Astrocyte of the hippocampus (primary cell): ENCODE results near the gene NPPA.
"Not testable (repeated sequence)": the region's sequence is repeated elsewhere in the genome, so short reads cannot be mapped to it uniquely, and the experiment has no call there.

Experiments
- DNase-seq: peaks from one replicate; pipeline ENCODE4 v3.0.0; 2011; ENCODE audit warnings: low read depth, low spot score

NPPA gene

DNA sequence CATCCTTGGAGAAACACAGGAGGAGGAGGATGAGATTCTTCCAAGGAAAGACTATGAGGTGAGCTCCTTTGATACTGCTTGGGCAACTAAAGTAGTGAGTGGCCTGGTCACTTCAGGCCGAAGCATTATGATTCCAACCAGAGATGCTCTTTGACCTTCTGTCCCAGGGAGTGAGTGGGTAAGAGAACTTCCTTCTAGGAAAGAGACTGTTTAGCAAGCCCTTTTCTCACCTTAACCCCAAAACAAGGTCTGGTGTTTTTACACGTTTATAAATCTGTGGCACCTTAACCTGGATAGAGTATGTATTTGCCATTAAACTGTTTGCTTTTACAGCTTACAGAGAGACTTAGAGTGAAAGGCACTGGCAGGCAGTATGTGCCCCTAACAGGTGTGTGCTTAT lies 40.5 kb downstream of the NPPA start:
- no peak for DNase-seq

DNA sequence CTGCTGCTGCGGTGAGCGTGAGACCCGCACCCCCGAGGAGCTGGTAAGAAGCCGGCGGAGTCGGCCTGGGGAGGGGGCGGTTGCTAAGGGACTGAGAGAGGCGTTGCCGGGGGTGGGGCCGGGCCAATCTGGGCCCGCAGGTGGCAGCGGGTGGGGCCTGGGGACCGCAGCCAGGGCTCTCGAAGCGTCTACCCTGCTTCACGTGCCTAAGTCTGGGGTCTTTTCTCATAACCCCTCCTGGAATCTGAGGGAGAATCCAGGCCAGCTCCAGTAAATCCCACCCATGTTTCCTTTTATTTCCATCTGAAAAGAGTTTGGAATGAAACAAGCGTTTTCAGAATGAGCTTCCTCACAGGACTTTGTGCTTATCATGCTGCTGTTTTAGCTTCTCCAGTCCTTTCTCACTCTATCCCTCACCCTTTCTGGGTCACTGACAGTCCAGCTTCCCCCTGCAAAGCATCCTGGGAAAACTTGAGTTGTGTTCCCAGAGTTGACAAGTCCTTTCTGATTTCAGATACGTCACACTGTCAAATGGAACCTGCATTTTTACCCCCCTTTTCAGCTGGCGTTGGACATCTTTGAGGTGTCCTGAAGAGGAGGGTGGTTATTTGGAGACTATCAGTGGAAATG lies 41.2 kb downstream of the NPPA start:
- DNase-seq, result peak; percentile 39

DNA sequence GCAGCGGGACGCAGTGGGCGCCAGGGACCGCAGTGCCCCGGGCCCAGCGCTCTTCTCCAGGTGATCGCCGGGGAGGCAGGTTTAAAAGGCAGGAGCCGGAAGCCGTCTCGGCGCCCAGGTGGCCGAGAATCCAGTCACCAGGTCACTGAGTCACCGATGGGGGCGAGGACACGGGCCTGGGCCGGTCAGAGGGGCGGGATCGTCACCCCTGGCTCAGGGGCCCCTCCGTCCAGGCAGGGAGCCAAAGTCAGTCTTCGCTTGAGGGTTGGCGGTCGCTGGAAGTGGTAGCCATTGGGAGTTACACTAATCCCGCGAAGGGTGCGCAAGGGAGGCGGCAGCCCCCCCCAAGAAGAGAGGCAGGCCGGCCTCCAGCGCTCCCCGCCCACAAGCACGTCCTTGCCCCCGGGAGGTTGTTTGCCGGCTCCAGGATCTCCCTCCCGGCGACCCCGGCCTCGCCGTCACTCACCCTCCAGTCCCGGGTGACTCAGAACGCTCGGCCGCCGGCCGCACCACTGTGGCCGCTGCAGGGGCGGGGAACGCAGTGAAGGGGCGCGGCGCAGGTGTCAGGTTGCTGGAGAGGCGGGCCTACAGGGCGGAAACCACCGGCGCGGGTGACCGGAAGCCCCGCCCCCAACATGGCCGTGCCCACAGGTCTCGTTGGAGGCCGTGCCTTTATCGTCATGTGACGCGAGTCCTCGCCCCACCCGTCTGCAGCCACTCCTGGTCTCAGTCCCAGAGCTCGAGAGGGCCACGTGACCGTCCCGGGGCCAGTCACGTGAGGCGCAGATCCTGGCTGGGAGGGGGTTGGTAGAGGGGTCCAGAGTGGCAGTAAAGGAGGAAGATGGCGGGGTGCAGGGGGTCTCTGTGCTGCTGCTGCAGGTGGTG lies 41.9 kb downstream of the NPPA start, which contains the start of the genes CLCN6 and MTHFR:
Gene CLCN6 (plus strand): TSS at position 770 of the 885 bp plus-strand sequence. CDS start 72 bp downstream, at position 842.
Gene MTHFR (minus strand): TSS at position 543 of the 885 bp plus-strand sequence. CDS start 2,848 bp downstream, outside the sequence.
- DNase-seq, result peak; percentile 100

DNA sequence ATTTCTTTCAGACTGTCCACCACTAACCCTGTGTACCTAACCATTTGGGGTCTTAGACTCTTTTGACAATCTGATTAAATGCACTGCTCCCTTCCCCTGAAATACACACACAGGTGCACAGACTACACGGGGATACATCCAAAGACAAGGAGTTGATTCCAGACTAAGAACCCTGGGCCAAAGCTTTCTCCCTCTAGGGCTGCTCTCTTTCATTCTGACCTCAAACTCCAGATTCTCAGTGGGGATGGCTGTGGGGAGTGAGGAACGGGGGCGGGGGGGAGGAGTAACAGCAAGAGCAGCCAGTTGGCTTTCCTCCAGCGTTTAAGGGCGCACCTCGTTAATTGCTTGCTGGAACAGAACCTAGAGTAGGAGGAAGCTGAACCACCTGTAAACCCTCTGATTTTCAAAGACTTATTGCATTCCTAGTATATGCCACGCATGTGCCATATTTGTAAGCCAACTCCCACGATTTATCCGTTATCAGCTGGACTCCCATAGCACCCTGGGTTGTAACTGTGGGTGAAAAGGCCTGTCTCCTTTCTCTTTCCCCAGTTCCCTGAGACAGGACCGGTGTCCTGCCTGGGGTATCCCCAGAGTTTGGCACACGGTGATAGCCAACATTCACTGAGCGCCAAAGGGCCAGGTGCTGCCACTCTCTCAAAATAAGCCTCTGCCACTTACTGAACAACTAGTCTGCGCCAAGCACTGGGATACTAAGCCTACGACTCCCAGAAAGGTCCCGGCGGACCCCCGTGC lies 42.7 kb downstream of the NPPA start:
- DNase-seq, result peak; percentile 60

DNA sequence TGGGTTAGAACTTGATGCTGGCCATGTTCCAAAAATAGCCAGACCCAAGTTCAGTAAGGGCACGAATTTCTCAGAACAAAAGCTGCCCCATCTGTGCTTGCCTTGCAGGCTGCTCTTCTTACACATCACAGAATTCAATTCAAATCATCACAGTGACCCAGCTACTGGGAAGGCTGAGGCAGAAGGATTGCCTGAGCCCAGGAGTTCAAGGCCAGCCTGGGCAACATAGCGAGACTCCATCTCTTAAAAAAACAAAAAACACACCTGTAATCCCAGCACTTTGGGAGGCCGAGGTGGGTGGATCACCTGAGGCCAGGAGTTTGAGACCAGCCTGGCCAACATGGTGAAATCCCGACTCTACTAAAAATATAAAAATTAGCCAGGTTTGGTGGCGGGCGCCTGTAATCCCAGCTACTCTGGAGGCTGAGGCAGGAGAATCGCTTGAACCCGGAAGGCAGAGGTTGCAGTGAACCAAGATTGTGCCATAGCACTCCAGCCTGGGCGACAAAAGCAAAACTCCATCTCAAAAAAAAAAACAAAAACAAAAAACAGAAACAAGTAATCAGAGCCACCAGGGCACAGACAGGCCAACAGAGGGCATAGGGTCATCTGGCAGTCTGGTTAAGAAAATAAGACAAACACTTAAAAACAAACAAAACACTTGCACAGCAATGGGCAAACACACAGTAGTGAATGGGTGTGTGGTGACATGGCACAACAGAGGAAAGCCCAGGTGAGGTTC lies 43.5 kb downstream of the NPPA start:
- DNase-seq, result not testable (repeated sequence)

DNA sequence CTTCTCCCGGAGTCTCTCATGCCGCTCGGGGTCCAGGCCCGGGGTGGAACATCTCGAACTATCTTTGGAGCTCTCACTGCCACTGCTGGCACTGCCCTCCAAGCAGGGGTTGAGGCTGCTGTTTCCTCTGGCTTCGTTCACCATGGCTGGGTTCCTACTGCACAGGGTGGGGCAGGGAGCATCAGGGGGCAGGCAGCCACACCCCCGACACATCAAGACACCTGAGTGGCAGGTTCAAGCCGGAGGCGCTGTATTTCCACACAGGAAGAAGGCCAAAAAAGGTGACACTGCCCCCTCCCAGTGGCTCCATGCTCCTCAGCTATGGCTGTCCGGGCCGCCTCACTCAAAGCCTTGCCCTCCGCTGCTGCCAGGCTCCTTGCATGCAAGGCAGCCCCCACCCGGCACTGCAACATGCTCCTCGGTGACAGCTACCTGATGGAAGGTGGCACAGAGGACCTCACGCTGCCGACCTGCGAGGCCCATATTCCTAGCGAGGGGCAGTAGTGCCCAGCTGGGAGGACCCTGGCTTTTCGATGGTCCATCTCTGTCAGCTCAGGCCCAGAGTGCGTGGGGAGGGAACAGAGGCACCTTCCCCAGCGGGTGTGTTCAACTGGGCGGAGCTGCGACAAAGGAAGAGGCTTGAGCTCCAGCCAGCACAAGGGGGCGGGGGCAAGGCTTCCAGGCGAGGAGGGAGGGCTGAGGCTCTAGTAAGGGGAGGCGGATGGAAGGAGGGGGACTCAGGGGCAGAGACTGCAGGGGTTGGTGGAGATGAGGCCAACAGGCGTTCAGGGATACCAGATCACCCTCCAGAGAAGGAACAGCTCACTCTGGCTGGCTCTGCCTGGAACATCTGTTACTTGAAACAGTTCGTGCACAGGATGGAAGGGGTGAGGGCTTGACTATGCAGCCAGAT lies 44.4 kb downstream of the NPPA start:
- DNase-seq, result peak; percentile 95

DNA sequence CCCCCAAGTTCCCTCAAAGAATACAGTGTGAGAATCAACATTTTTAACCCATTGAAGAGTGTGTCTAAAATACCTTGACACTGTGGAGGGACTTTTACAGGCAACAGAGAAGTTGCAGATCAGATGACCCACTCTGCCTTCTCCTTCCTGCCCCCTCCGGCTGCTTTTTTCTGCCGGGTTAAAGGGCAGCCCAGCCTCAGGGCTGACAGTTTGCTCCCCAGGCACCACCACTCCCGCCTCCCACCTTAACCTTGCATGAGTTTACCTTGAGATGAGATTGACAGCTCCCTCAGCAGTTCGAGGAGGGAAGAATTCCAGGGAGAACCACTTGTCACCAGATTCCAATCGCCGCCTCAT lies 45.0 kb downstream of the NPPA start:
- DNase-seq, result peak; percentile 20

DNA sequence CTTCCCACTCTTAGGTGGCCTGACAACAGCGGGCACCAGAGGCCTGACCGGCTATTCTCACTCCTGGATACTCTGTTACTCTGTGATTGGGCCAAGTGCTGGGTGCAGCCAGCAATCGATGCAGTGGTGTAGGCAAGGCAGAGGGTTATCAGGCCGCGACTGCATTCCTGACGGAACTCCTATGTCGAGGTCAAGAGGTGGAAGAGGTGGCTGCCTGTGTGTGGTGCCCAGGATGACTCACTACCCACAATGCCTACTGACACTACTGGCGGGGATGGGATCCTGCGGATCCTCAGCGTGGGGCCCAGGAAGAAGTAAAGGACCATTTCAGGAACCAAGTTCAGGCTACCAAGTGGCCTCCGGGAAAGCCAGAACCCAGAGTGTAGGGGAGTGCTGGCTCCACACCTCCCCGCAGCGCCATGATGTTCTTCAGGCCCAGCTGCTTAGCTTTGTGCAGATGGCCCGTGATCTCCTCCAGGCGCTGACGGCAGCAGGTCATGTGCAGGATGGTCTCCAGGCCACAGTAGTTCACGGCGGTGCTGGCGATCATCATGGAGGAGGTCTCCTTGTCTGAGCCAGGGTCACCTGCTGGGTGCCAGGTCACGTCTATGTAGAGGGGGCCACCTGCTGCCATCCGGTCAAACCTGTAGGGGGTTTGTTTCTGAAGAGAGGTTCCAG lies 46.7 kb downstream of the NPPA start:
- no peak for DNase-seq

DNA sequence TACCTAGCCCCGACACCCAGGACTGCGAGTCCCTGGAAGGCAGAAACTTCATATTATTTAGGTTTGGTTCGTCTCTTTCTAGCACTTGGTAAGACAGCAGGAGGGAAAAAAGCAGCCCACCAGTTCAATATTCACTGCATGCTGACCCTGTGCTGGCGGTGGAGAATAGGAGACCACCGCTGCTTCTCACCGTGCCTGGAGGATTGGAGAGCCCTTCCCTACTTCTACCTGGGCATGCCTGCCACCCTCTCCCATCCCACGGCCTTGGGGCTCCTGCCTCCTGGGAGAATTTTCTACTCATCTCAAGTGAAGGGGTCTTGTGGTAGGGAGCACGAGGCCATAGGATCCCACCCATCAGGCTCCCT lies 47.2 kb downstream of the NPPA start:
- no peak for DNase-seq

DNA sequence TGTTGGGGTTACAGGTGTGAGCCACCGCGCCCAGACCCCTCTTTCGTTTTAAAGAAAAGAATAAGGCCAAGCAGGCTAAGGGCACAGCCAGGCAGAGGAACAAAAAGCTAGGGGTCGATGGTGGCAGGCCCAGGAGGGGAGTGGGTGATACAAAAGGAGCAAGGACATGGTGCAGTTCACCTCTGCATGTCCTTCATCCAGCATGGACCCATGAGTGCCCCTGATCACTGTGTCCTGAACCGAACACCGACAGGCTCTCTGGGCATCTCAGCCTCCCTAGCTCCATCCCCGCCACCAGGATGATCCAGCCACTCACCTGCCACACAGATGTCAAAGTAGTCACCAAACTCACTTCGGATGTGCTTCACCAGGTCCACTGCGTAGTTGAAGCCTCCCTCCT lies 47.7 kb downstream of the NPPA start:
- no peak for DNase-seq

DNA sequence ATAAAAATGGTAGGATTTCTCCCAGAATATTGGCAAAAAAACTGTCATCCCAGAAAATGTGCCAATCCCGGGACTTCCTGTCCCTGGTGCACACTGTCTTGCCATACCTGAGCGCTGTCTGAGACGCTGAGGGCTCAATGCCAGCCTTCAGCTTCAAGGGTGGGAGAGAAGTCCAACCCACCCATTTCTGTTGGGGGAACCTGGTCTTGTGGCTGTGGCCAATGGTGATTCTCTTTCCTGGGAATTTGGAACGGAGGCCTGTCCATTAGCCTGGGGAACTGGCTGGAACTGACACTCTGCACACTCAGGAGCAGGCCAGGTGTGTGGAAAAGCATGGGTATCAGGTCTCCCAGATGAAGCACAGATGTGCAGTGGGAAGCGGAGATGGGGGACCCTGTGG lies 48.5 kb downstream of the NPPA start:
- no peak for DNase-seq

DNA sequence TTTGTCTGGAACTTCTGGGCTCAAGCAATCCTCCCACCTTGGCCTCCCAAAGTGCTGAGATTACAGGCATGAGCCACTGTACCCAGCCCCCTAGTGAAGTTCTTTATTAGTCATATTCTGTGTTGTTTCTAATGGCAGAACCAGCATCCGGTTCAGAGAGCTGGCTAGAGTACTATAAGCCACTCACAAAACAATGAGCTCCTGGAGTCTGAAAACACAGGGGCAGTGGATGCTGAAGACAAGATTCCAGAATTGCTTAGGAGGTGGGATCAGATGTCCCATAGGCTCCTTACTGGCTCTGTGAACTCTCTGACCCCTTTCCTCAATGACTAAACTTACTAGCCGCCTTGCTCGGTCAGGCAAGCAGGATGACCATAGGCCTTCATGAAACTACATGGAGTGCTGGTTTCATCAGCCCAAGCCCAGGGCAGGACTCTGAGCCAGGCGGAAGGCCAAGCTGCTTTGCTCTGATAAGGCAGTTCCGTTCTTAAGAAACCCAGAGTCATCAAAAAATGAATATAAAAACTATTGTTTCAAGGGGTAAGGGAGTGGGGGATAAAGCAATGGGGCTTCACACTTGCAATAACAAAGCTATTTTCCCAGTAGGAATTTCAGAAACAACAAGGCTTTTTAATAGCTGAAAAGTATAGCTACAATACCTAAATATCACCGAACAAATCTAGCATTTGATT lies 49.9 kb downstream of the NPPA start:
- no peak for DNase-seq

DNA sequence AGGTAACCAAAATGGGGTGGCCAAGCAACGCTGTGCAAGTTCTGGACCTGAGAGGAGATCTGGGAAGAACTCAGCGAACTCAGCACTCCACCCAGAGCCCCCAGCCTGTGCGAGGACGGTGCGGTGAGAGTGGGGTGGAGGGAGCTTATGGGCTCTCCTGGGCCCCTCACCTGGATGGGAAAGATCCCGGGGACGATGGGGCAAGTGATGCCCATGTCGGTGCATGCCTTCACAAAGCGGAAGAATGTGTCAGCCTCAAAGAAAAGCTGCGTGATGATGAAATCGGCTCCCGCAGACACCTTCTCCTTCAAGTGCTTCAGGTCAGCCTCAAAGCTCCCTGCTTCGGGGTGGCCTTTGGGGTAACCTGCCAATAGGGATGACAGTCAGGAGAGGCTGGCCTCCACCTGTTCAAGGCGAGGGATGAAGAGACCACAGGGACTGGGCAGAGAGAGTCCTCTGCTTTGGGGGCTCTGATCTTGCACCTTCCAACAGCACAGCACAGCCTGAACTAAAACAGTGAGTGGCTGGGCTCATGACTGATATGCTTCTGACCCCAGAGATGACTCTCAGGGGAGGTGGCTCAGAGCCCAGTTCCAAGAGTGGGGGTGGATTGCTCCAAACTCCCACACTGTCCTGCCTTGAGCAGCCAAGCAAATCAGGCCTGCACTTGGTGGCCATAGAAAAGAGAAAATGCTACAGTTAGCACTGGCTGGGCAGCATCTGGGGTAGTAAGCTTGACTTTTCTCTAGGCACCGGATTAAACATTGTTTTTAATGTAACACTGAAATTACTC lies 51.4 kb downstream of the NPPA start:
- no peak for DNase-seq
